ENCODE measurements around the gene PHACTR1.

The PHACTR1 gene

DNA sequence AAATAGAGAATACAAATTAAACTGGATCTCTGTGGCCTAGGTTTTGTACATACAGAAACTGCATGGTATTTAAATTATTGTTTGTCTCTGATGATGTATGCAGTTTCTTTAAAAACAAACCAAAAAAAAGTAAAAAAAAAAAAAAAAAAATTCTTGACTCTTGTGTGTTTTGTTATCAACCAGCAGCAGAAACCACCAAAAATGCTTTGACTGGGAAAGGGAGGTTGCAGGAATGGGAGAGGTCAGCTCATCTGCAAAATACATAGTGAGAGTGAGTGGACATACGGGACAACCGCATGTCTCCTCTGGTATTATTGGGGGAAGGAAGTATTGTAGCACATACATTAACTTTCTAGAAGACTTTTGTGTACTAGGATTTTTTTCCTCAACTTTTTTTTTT is 573.8 kb downstream of the PHACTR1 start:
- TF ChIP-seq, protein P1, sequence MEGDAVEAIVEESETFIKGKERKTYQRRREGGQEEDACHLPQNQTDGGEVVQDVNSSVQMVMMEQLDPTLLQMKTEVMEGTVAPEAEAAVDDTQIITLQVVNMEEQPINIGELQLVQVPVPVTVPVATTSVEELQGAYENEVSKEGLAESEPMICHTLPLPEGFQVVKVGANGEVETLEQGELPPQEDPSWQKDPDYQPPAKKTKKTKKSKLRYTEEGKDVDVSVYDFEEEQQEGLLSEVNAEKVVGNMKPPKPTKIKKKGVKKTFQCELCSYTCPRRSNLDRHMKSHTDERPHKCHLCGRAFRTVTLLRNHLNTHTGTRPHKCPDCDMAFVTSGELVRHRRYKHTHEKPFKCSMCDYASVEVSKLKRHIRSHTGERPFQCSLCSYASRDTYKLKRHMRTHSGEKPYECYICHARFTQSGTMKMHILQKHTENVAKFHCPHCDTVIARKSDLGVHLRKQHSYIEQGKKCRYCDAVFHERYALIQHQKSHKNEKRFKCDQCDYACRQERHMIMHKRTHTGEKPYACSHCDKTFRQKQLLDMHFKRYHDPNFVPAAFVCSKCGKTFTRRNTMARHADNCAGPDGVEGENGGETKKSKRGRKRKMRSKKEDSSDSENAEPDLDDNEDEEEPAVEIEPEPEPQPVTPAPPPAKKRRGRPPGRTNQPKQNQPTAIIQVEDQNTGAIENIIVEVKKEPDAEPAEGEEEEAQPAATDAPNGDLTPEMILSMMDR (conservative IDR thresholded peaks at IDR 0.05; ENCODE audit: low read depth, low read length) = no peak
- no peak for DNase-seq (ENCODE audit: low read depth)
- no peak overlapping the region for H3K4me3 ChIP-seq (ENCODE audit: low read length)

DNA sequence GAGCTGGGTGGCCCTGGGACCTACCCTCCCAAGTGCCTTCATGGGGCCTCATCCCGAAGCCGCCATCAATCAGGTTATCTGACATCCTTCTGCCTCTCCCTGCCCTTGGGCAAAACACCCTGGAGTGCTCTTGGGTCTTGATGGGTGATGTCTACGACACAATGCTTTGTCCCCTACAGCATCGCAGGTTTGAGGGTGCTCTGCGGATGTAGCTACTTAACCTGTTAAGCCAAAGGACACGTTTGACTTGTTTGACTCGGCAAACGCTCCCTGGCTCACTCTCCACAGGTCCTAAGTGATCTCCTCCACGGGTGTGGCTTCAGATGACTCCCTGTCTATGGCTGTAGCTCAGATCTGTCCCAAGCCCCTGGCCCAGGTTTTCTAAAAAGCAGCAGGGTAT is 576.2 kb downstream of the PHACTR1 start:
- TF ChIP-seq, protein P1 (conservative IDR thresholded peaks at IDR 0.05; ENCODE audit: low read depth, low read length) = no peak
- DNase-seq (ENCODE audit: low read depth) = no peak
- no peak overlapping the region for H3K4me3 ChIP-seq (ENCODE audit: low read length)

GRCh38 chr6:13294499-13295069 is 578.0 kb downstream of the PHACTR1 start:
- H3K4me3 ChIP-seq (ENCODE audit: low read length) = no peak overlapping the region
- TF ChIP-seq, protein P1 (conservative IDR thresholded peaks at IDR 0.05; ENCODE audit: low read depth, low read length) = no peak
- DNase-seq (ENCODE audit: low read depth) = no peak

DNA sequence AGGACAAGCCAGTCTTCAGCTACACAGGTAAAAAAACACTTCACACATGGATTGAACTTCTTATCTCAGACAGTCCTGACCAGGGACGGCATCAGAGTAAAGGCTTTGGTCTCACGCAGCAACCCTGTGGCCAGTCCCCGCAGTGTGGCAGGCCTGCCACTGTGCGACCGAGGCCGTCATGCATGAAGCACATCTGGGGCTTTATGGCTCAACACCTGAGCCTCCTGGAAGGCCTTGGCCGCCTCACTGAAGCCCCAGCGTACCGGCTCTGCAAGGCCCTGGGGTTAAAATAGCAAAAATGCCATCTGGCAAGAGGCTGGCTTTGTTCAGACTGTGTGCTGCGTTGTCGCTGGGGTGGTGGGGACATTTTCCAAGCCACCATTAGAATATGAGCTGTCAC is 579.0 kb downstream of the PHACTR1 start:
- TF ChIP-seq, protein P1 (conservative IDR thresholded peaks at IDR 0.05; ENCODE audit: low read depth, low read length) = no peak
- no peak for DNase-seq (ENCODE audit: low read depth)
- no peak overlapping the region for H3K4me3 ChIP-seq (ENCODE audit: low read length)

- H3K4me3 ChIP-seq (ENCODE audit: low read length) = no peak overlapping the region
- TF ChIP-seq, protein P1 (conservative IDR thresholded peaks at IDR 0.05; ENCODE audit: low read depth, low read length) = no peak
- no peak for DNase-seq (ENCODE audit: low read depth)
Measured at GRCh38 chr6:13296536-13296997, 580.0 kb downstream of the PHACTR1 start.

DNA sequence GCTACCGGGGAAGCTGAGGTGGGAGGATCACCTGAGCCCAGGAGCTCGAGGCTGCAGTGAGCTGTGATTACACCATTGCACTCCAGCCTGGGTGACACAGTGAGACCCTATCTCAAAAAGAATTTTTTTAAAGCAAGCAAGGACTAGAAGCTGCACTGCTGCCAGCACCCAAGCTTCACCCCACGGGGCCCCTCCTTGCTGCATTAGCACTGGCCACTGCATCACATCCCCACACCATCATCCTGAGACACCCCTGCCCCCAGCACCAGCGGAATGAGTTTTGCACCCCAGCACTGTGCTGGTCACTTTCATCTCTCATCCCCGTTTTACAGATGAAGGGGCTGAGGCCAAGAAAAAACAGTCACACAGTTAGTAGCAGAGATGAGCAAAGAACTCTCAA is 580.8 kb downstream of the PHACTR1 start:
- DNase-seq (ENCODE audit: low read depth) = no peak
- no peak overlapping the region for H3K4me3 ChIP-seq (ENCODE audit: low read length)
- TF ChIP-seq, protein P1 (conservative IDR thresholded peaks at IDR 0.05; ENCODE audit: low read depth, low read length) = no peak

GRCh38 chr6:13298446-13298845 is 581.9 kb downstream of the PHACTR1 start:
- no peak for DNase-seq (ENCODE audit: low read depth)
- TF ChIP-seq, protein P1 (conservative IDR thresholded peaks at IDR 0.05; ENCODE audit: low read depth, low read length) = no peak
- H3K4me3 ChIP-seq (ENCODE audit: low read length) = no peak overlapping the region
